ENCODE measurements around the gene DET1. TPM values are rescaled to one million over a fixed set of nuclear protein-coding genes. Genes with fewer than 3 reads are reported as not detected.

DET1 gene
- total RNA-seq, 3 donors from 2014 or later (not counting 1 experiment from before 2014, with no cell fraction given) = 3.9 to 5.8 (median 5.2) TPM

DNA sequence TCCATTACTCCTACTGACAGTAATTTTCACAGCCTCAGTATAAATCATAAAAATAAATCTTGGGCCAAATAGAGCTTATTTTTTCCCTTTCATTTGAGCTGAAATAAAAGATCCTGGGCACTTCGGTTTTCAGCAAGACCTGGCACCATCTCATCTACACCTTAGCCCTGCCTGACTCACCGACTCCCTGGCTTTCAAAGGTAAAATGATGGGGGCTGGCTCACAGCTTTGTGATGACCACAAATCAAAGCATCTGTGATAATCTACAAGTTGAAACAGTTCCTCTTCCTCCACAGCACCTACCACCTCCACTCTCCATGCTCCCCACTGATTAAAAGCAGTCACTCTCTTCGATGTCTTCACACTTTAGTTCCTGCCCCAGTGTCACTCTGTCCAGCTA lies 27.6 kb downstream of the DET1 start:
- H3K27me3 Mint-ChIP-seq (ENCODE audit: low read depth in 2 of 2) = no peaks in the 10 kb centered on the region
- Histone ChIP-seq H3K4me1 (ENCODE audit: control insufficient read depth, insufficient read depth, low read length) (no peaks in the 10 kb centered on the region), H3K36me3 (ENCODE audit: control insufficient read depth, insufficient read depth, low read length) (peaks cover 3% of the 10 kb centered on the region), H3K4me3 (ENCODE audit: low read length) (no peak overlapping the region), H3K9me3 (ENCODE audit: control insufficient read depth, insufficient read depth, low read length) (no peaks in the 10 kb centered on the region), H3K27me3 (ENCODE audit: control insufficient read depth, insufficient read depth, low read length) (no peaks in the 10 kb centered on the region), H3K27ac (ENCODE audit: low read length) (no peak overlapping the region)
- no peaks in the 10 kb centered on the region for H3K4me1 Mint-ChIP-seq
- DNase-seq (no peak), ATAC-seq (no peak)
- no peak overlapping the region for H3K27ac Mint-ChIP-seq
- no peaks in the 10 kb centered on the region for H3K9me3 Mint-ChIP-seq
- intact Hi-C loops (cut with micrococcal nuclease) = no loop called here
- no peak for TF ChIP-seq CTCF (IDR thresholded peaks at IDR 0.05)
- no peaks in the 10 kb centered on the region for H3K36me3 Mint-ChIP-seq
- 85% methylated on average over 3 of the region's 3 CpGs for WGBS (ENCODE audit: insufficient coverage)
- H3K4me3 Mint-ChIP-seq = no peak overlapping the region

- Mint-ChIP-seq H3K4me3 (no peak overlapping the region), H3K36me3 (peaks cover 18% of the 10 kb centered on the region), H3K4me1 (no peaks in the 10 kb centered on the region), H3K27ac (no peak overlapping the region), H3K9me3 (no peaks in the 10 kb centered on the region), H3K27me3 (ENCODE audit: low read depth in 2 of 2) (no peaks in the 10 kb centered on the region)
- intact Hi-C loops (cut with micrococcal nuclease) = no loop called here
- H3K36me3 ChIP-seq (ENCODE audit: control insufficient read depth, insufficient read depth, low read length) = peaks cover 22% of the 10 kb centered on the region
- TF ChIP-seq CTCF (IDR thresholded peaks at IDR 0.05) = no peak
- H3K4me1 ChIP-seq (ENCODE audit: control insufficient read depth, insufficient read depth, low read length) = no peaks in the 10 kb centered on the region
- no peaks in the 10 kb centered on the region for H3K27me3 ChIP-seq (ENCODE audit: control insufficient read depth, insufficient read depth, low read length)
- ATAC-seq (no peak), DNase-seq (no peak)
- no peak overlapping the region for H3K4me3 ChIP-seq (ENCODE audit: low read length)
- H3K27ac ChIP-seq (ENCODE audit: low read length) = no peak overlapping the region
- 75% methylated on average over 2 of the region's 5 CpGs for WGBS (ENCODE audit: insufficient coverage)
- H3K9me3 ChIP-seq (ENCODE audit: control insufficient read depth, insufficient read depth, low read length) = no peaks in the 10 kb centered on the region
Measured at GRCh38 chr15:88513195-88513594, 33.3 kb downstream of the DET1 start.

GRCh38 chr15:88512601-88513000 lies 33.9 kb downstream of the DET1 start:
- Mint-ChIP-seq H3K36me3 (peaks cover 18% of the 10 kb centered on the region), H3K27ac (no peak overlapping the region), H3K27me3 (ENCODE audit: low read depth in 2 of 2) (no peaks in the 10 kb centered on the region), H3K4me3 (no peak overlapping the region), H3K9me3 (no peaks in the 10 kb centered on the region), H3K4me1 (no peaks in the 10 kb centered on the region)
- ATAC-seq (no peak), DNase-seq (no peak)
- TF ChIP-seq CTCF (IDR thresholded peaks at IDR 0.05) = no peak
- Histone ChIP-seq H3K9me3 (ENCODE audit: control insufficient read depth, insufficient read depth, low read length) (no peaks in the 10 kb centered on the region), H3K27ac (ENCODE audit: low read length) (no peak overlapping the region), H3K4me1 (ENCODE audit: control insufficient read depth, insufficient read depth, low read length) (no peaks in the 10 kb centered on the region), H3K27me3 (ENCODE audit: control insufficient read depth, insufficient read depth, low read length) (no peaks in the 10 kb centered on the region), H3K36me3 (ENCODE audit: control insufficient read depth, insufficient read depth, low read length) (peaks cover 22% of the 10 kb centered on the region), H3K4me3 (ENCODE audit: low read length) (no peak overlapping the region)
- intact Hi-C loops (cut with micrococcal nuclease) = no loop called here
- 98% methylated on average over 4 of the region's 5 CpGs for WGBS (ENCODE audit: insufficient coverage)

DNA sequence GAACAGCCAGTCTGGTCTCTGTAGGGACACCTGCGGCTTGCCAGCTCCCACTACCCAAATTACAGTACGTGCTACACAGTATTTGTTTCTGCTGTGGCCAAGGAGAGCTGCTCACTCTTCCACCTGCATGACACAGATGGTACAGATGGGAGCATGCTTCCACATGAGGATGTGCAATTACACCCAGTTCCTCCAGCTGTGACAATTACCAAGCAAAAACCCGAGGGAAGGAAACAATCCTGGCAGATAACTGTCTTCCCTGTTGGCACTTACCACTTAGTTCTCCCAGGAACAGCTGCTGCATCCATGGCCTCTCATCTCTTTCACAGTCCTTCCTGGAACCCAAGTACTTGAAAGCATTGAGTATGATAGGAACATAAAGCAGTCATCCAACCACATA lies 34.4 kb downstream of the DET1 start:
- Histone ChIP-seq H3K4me3 (ENCODE audit: low read length) (no peak overlapping the region), H3K4me1 (ENCODE audit: control insufficient read depth, insufficient read depth, low read length) (no peaks in the 10 kb centered on the region), H3K9me3 (ENCODE audit: control insufficient read depth, insufficient read depth, low read length) (no peaks in the 10 kb centered on the region), H3K27ac (ENCODE audit: low read length) (no peak overlapping the region), H3K36me3 (ENCODE audit: control insufficient read depth, insufficient read depth, low read length) (peaks cover 24% of the 10 kb centered on the region), H3K27me3 (ENCODE audit: control insufficient read depth, insufficient read depth, low read length) (no peaks in the 10 kb centered on the region)
- no peaks in the 10 kb centered on the region for H3K27me3 Mint-ChIP-seq (ENCODE audit: low read depth in 2 of 2)
- DNase-seq (no peak), ATAC-seq (no peak)
- peaks cover 18% of the 10 kb centered on the region for H3K36me3 Mint-ChIP-seq
- intact Hi-C loops (cut with micrococcal nuclease) = no loop called here
- no peak for TF ChIP-seq CTCF (IDR thresholded peaks at IDR 0.05)
- H3K9me3 Mint-ChIP-seq = no peaks in the 10 kb centered on the region
- H3K27ac Mint-ChIP-seq = no peak overlapping the region
- H3K4me3 Mint-ChIP-seq = no peak overlapping the region
- 88% methylated on average over 3 of the region's 3 CpGs for WGBS (ENCODE audit: insufficient coverage)
- no peaks in the 10 kb centered on the region for H3K4me1 Mint-ChIP-seq

Data from natural killer cell (primary cell).